GM21737 (cell line): ENCODE measurements around the gene CYB5R4.
A peak's percentile ranks its signal among the peaks of the same experiment; 100 is the strongest.

Source experiments
- ATAC-seq: cut with Tn5 transposase; IDR thresholded peaks from one replicate; pipeline ENCODE4 v1.9.1; 2021; ENCODE audit warnings: mild to moderate bottlenecking, moderate library complexity; ENCODE audit not compliant: unreplicated experiment

Gene CYB5R4

DNA sequence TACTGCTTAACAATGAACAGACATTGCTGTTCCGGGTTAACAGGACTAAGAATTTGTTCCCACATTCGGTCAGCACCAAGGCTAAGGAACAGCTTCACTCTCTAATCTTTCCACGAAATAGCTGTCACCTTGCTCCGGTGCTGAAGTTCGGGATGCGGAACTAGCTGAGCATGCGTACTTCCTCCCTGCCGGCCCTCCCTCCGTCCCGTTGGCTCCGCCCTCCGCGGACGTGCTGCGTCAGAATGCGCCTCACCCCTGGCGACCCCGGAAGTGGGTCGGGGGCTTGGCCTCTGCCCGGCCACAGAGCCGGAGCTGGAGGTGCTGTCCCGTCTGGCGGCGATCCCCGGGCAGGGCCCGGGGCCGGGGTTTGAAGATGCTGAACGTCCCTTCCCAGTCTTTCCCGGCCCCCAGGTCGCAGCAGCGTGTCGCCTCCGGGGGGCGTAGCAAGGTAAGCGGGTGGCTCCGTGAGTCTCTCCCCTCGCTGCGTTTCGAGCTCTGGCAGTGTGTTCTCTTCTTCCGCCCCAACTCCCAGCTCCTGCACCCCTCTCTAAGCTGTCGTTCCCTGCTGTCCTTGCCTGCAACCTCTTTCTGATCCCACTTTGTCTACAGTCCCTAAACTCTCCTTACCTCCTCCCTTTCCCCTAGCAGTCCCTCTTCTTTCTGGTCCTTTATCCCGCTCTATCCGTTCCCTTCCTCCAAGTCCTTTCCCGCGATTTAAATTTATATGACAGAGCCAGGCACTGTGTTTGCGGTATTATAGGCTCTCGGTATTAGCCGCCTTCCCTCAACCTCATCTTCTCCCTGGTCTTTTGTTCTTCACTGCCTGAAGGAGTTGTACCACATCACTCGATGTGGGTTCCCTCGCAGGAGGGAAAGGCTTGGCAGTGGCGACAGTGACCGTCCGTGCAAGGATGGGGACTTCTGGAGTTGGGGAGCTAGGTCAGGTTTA lies at the start of gene CYB5R4:
Gene CYB5R4 (plus strand): TSS at position 280 of the 949 bp plus-strand sequence. CDS start 94 bp downstream, at position 374.
- peak; percentile 99 for ATAC-seq

- ATAC-seq = no peak
These were observed 46.9 kb upstream of the CYB5R4 start for GRCh38 chr6:83812595-83812994.

- no peak for ATAC-seq
These were observed 43.7 kb upstream of the CYB5R4 start for GRCh38 chr6:83815631-83816272.

DNA sequence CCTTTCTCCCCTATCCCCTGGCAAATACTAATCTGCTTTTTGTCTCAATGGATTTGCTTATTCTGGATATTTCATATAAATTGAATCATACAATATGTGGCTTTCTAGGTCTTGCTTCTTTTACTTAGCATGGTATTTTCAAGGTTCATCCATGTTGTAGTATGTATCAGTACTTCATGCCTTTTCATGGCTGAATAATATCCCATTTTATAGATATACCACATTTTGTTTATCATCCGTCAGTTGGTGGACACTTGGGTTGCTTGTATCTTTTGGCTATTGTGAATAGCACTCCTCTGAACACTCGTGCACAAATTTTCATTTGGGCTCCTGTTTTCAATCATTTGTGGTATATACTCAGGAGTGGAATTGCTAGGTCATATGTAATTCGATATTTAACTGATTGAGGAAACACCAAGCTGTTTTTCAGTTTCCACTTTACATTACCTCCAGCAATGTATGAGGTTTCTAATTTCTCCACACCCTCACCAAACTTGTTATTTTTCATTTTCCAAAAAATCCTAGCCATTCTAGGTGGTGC lies 36.8 kb upstream of the CYB5R4 start:
- ATAC-seq = no peak

DNA sequence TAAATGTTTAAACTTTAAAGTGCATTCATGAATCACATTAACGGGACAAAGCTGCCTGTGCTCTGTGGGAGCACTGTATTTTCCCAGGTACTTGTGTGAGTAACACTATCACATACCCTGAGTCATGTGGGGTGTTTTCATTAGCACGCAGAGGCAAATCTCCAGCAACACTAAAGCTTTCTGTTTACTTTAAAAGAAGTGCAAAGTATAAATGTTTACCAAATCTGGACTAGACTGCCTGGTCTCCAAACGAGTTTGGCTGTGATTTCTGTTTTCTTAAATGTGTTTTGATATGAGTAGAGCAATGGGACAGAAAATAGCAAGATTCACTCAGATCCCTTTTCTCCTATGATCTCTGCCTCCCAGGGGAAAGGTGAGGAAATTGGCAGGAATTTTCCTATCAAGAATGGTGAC lies 35.1 kb upstream of the CYB5R4 start:
- no peak for ATAC-seq

- no peak for ATAC-seq
These were observed 34.7 kb upstream of the CYB5R4 start for GRCh38 chr6:83824831-83825230.

- ATAC-seq = no peak
These were observed 32.4 kb upstream of the CYB5R4 start for GRCh38 chr6:83827050-83827449.

DNA sequence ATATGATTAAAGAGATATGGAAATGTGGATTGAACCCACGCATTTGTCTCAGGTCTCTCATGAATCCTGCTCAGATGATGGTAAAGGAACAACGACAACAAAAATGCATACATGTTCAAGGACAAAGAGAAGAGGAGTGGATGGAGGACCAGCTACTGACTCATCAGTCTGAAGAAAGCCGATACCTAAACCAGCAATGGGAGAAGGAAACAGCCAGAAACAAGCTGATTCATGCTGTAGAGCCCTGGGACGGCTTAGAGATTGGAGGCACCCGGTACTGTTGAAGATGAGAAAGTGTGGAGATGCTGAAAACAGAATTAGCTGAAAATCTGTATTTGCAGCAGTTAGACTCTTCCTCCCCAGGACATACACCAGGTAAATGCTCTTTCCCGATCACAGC lies 20.8 kb upstream of the CYB5R4 start:
- ATAC-seq = no peak

DNA sequence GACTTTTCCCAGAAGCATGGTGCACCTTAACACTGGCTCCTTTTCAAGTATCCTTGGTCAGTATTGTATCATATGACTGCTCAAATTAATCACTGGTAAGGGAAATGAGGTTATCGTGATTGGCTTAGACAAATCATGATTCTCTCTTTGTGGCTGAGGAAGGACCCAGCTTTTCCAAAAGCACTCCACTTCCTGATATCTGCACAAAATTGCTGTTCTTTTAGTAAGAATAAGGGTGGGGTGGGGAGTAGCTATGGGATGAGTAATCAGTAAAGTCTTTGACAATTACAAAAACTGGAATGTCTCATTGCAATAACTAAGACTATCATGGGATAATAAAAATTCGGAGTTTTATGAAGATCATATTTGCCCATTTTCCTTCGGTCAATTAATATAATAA lies 15.3 kb upstream of the CYB5R4 start:
- no peak for ATAC-seq

DNA sequence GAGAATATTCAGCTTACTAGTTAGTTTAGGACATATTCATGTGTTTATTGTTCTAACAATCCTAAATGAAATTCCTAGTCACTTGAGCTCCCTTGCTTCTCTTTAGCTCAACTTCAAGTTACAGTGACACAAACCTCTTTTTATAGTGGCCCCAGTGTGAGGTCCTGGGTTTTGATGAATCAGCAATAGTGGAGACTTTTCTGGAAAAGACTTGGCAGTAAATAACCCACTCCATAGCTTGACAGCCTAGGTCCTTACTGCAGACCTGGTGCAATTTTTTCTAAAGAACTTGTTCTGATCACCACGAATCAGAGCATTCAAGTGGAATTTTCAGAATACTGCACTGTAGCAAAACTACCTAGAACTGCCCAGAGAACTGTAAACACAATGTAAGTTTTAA lies 13.2 kb upstream of the CYB5R4 start:
- no peak for ATAC-seq

GRCh38 chr6:83847179-83847578 lies 12.3 kb upstream of the CYB5R4 start:
- ATAC-seq = peak; percentile 88

DNA sequence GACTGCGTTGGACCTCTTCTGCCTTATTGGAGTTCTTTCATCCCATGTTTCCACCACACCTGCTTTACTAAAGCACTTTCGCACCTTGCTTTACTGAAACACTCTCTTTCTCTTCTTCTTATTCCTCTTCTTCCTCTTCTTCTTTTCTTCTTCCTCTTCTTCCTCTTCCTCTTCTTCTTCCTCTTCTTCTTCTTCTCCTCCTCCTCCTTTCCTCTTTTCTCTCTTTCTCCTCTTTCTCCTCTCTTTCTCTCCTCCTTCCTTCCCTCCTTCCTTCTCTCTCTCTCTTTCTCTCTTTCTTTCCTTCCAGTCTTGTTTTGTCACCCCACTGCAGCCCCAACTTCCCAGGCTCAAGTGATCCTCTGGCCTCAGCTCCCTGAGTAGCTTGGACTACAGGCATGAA lies 10.4 kb upstream of the CYB5R4 start:
- ATAC-seq = no peak

DNA sequence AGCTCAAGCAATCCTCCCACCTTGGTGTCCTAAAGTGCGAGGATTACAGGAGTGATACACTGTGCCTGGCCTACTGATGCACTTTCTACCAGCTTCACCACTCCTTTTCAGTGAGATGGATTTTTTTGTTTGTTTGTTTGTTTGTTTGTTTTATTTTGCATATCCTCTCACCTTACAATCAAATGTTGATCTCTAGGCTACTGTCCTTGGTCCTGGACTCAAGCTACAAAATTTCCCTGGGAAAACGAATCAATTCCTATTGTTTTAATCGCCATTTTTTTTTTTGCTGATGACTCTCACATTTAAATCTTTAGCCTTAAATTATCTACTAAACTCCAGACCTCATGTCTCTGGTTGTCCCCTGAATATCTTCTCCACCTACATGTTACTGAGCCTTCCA lies 9.9 kb upstream of the CYB5R4 start:
- ATAC-seq = no peak

DNA sequence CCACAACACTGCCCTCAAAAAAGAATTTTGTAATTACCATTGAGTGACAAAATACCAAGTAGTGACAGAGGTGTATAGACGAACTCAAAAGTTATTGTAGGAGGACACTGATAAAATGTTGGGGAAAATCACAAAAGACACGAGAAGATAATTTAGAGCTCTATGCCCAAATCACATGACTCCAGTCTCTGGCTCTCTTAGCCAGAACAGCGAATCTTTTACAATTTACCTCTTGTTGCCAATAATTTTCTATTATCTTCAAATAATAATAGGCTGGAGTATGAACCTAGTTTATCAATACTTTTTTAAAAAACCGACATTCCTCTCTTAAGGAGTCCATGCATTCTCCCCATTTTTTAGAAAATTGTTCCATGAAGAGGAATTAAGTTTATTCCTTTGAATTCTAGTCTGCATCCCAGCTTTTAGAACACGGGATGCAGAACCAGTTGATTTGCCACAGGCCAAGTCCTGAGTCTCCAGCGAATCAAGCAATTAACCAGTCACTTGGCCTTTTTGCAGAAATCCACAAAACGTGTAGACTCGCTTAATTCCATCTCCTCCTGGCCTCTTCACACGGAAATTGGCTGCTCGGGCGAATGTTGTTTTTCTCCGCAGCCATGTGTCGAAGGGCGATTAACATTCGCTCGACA lies 6.8 kb upstream of the CYB5R4 start:
- no peak for ATAC-seq

DNA sequence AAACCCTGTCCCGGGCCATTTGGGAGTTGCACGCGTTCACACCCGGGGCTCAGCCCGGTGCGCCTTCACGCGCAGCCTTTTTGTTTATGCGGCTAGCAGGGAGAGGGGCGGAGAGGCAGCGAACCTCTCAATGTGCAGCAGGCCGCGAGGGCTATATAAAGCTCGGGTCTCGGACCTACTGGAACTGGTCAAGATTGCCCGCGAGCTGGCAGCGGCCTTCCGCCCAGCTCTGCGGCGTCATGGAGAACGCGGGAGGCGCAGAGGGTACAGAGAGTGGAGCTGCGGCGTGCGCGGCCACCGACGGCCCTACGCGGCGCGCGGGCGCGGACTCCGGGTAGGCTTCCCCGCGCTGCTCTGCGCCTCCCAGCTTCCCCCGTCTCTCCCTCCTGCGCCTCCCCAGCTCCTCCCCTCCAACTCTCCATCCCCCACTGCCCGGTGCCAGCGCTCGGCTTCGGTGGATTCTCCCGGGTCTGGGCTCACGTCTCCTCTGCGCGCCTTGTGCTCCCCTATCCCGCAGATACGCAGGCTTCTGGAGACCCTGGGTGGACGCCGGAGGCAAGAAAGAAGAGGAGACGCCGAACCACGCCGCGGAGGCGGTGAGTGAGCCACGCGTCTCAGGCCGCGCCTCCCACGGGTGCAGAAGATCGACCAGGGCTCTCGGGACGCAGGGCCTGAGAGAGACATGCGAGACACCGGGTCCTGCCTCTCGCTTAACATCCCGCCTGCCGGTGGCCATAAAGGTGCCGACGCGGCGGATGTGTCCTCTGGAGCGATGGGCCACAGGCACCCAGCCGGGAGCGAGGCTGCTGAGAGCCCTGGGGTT lies 6.1 kb upstream of the CYB5R4 start, which contains the start of gene RIPPLY2:
Gene RIPPLY2 (plus strand): TSS at position 183 of the 823 bp plus-strand sequence. CDS start 57 bp downstream, at position 240.
- no peak for ATAC-seq

GRCh38 chr6:83854001-83854501 lies 5.4 kb upstream of the CYB5R4 start:
- ATAC-seq = no peak

DNA sequence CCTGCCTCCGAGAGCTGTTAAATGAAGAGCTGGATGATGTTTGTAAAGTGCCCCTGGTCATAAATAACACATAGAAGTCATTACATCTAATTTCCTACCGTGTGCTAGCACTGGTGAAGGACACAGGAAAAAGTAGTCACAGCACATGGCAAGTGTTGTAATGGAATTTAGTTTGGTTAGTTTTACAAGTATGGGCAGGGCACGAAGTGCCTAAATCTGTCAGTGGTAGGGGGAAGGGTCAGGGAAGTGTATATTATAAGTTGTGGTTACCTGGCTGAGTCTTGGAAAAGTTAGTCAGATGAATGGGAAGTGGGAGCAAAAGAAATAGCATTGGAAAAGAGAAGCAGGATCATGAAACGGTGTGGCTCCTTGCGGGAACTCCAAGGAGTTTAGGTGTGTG lies 4.7 kb upstream of the CYB5R4 start:
- ATAC-seq = no peak

DNA sequence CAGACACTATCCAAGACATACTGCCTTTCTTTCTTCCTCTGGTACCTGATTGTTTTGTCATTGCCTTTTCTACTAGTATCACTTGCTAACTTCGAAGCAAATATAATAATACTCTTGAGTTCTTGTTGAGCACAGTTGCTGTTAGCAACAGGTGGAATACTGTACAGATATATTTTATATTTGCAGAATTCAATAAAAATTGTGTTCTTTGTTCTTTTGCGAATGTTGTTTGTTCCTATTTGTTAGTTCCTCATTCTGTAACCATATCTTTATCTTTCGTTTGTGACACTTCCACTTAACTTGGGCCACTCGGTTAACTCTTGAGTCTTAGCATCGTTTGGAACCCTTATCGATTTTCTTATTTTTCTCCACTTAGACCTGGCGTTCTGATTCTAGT lies 868 bp downstream of the CYB5R4 start:
- no peak for ATAC-seq

DNA sequence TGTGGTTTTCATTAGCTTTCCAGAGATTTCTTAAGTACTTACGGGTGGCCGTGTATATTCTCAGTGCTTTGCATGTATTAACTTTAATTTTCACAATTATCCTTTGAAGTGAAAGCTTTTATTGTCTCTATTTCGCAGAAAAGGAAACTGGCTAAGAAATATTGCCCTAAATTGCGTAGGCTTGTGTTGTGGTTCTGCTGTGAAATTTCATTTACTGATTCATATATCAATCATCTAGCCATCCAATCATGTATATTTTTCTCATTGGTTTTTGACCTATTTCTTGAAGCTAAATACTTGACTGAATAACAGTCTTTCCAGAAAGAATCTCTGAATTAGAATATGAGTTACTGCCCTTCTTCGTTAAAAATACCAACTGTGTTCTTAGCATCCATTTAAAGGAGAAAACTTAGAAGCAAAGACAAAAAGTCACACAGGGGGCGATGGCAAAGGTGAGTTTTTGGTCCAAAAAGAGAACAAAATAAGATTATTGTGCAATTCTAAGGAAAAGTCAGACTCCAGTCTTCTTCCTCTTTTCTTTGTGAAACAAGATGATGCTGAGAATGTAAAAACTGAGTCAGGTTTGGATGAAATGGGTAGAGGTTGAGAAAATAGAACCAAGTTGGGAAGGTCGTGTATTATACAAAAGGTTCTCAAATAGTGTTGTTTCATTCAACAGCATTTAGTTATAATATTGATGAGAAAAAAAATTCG lies 1.4 kb downstream of the CYB5R4 start:
- ATAC-seq = no peak
